Activated naive CD8-positive, alpha-beta T cell treated with anti-CD3 and anti-CD28 coated beads, Interleukin-2, amount 50 U/mL, for 16 hours (primary cell): Measurements from ENCODE around the gene NUP50.
A peak's percentile ranks its signal among the peaks of the same experiment; 100 is the strongest.

Source experiments
- DNase-seq: peaks from one replicate; pipeline ENCODE4 v3.0.0-alpha.2; 2020; ENCODE audit warnings: low read depth, low spot score

NUP50 gene

GRCh38 chr22:45163451-45164269 is at the start of gene NUP50:
TSS of gene NUP50 (plus strand) at chr22:45163925. CDS start at chr22:45168178, 4,253 bp downstream.
- DNase-seq: peak; percentile 86

GRCh38 chr22:45120440-45120839 is 43.3 kb upstream of the NUP50 start:
- DNase-seq: no peak

- no peak for DNase-seq
These were observed 42.8 kb upstream of the NUP50 start for GRCh38 chr22:45120931-45121330.

GRCh38 chr22:45124176-45124847 is 39.4 kb upstream of the NUP50 start:
- DNase-seq: no peak

- no peak for DNase-seq
These were observed 38.5 kb upstream of the NUP50 start for GRCh38 chr22:45125188-45125587.

GRCh38 chr22:45127866-45128265 is 35.9 kb upstream of the NUP50 start:
- DNase-seq: no peak

- DNase-seq: no peak
These were observed 33.8 kb upstream of the NUP50 start for GRCh38 chr22:45129703-45130524.

GRCh38 chr22:45130891-45131290 is 32.8 kb upstream of the NUP50 start:
- DNase-seq: no peak

- DNase-seq: no peak
These were observed 32.0 kb upstream of the NUP50 start for GRCh38 chr22:45131749-45132148.

GRCh38 chr22:45134313-45134712 is 29.4 kb upstream of the NUP50 start:
- no peak for DNase-seq

GRCh38 chr22:45136594-45136993 is 27.1 kb upstream of the NUP50 start:
- DNase-seq: no peak

GRCh38 chr22:45139693-45140092 is 24.0 kb upstream of the NUP50 start:
- DNase-seq: no peak

GRCh38 chr22:45142376-45142775 is 21.3 kb upstream of the NUP50 start:
- DNase-seq: no peak

GRCh38 chr22:45144916-45145315 is 18.8 kb upstream of the NUP50 start:
- no peak for DNase-seq

- no peak for DNase-seq
These were observed 14.1 kb upstream of the NUP50 start for GRCh38 chr22:45149671-45150070.

- DNase-seq: no peak
These were observed 13.6 kb upstream of the NUP50 start for GRCh38 chr22:45150139-45150538.

- no peak for DNase-seq
These were observed 12.2 kb upstream of the NUP50 start for GRCh38 chr22:45151503-45151902.

- DNase-seq: no peak
These were observed 9.3 kb upstream of the NUP50 start for GRCh38 chr22:45154383-45154782.

- DNase-seq: no peak
These were observed 8.5 kb upstream of the NUP50 start for GRCh38 chr22:45155050-45155840.

- DNase-seq: no peak
These were observed 5.8 kb upstream of the NUP50 start for GRCh38 chr22:45157907-45158306.

GRCh38 chr22:45159652-45160462 is 3.9 kb upstream of the NUP50 start:
- DNase-seq: no peak
